Lung (tissue), 12 donors: ENCODE results near the gene MMP17. TPM values are rescaled to one million over a fixed set of nuclear protein-coding genes. Genes with fewer than 3 reads are reported as not detected.

Experiments used
- ATAC-seq: fragments of 200-7000 bp; cut with Tn5 transposase; one replicate; pipeline ENCODE4 v1.9.1; 2020; ENCODE audit warnings: moderate number of reproducible peaks; ENCODE audit not compliant: insufficient read depth, low FRiP score
- DNase-seq, 3 donors: peaks; one replicate each; pipeline ENCODE4 v3.0.0-alpha.2; 2013 to 2017
- H3K27ac ChIP-seq, 2 donors: one replicate each; pipeline ENCODE4 v1.5.1; 2013; ENCODE audit warnings: mild to moderate bottlenecking in 2 of 2, moderate library complexity in 2 of 2, control low read depth in 1 of 2, inconsistent platforms in 1 of 2, low read depth in 1 of 2, low read length in 1 of 2
- H3K27me3 ChIP-seq, 3 donors: one replicate each; pipeline ENCODE4 v1.5.1; 2013; ENCODE audit warnings: low read length in 2 of 3; ENCODE audit not compliant: control insufficient read depth in 3 of 3, insufficient read depth in 3 of 3
- H3K36me3 ChIP-seq, 4 donors: one replicate each; pipeline ENCODE4 v1.5.1; 2013; ENCODE audit warnings: low read length in 4 of 4, mild to moderate bottlenecking in 1 of 4, moderate library complexity in 1 of 4; ENCODE audit not compliant: control insufficient read depth in 4 of 4, insufficient read depth in 4 of 4
- H3K4me1 ChIP-seq, 5 donors: one replicate each; pipeline ENCODE4 v1.5.1; 2013; ENCODE audit warnings: low read length in 5 of 5, mild to moderate bottlenecking in 2 of 5, moderate library complexity in 1 of 5; ENCODE audit not compliant: control insufficient read depth in 5 of 5, insufficient read depth in 5 of 5
- H3K4me3 ChIP-seq: one replicate; pipeline ENCODE4 v1.5.1; 2013; ENCODE audit warnings: mild to moderate bottlenecking, control low read depth, moderate library complexity
- H3K9ac ChIP-seq, 2 donors: one replicate each; pipeline ENCODE4 v1.5.1; 2013; ENCODE audit warnings: low read length in 2 of 2, control low read depth in 1 of 2; ENCODE audit not compliant: insufficient read depth in 1 of 2
- H3K9me3 ChIP-seq, 4 donors: one replicate each; pipeline ENCODE4 v1.5.1; 2013; ENCODE audit warnings: low read length in 3 of 4, mild to moderate bottlenecking in 1 of 4, moderate library complexity in 1 of 4; ENCODE audit not compliant: control insufficient read depth in 4 of 4, insufficient read depth in 3 of 4
- WGBS, 2 donors: extraction: QIAGEN DNeasy Blood & Tissue Kit; methylation state at CpG; one replicate each; pipeline ENCODE4 v1.1.7; 2013; 5-methylcytosine and 5-hydroxymethylcytosine counted together
- polyA plus RNA-seq, 2 donors: library from polyadenylated mRNA; stranded (reverse); fragments of 200-250 nt; gene quantifications; one replicate each; pipeline ENCODE4 v1.2.1, GENCODE V29; 2013
- total RNA-seq, 2 donors: library from RNA; depleted of rRNA in 1 of 2; stranded (reverse); fragments of >200 nt in 1 of 2; gene quantifications; one replicate each; pipeline ENCODE4 v1.2.1, GENCODE V29; 2014 to 2021
- TF ChIP-seq, protein P1 (sequence below): IDR thresholded peaks from 2 replicates; pipeline ENCODE4 v1.5.1; 2012; ENCODE audit warnings: mild to moderate bottlenecking; ENCODE audit errors: control extremely low read depth, extremely low read depth
- donor health status: control.
- donor health status: control.
- donor health status: Bipolar disorder and iron deficiency.
- donor health status: healthy.
- donor health status: DM: yes; HTN: yes; CAD: no.

MMP17 gene
- total and polyA plus RNA-seq, 4 donors: 1.7 to 5.6 (median 3.9) TPM

DNA sequence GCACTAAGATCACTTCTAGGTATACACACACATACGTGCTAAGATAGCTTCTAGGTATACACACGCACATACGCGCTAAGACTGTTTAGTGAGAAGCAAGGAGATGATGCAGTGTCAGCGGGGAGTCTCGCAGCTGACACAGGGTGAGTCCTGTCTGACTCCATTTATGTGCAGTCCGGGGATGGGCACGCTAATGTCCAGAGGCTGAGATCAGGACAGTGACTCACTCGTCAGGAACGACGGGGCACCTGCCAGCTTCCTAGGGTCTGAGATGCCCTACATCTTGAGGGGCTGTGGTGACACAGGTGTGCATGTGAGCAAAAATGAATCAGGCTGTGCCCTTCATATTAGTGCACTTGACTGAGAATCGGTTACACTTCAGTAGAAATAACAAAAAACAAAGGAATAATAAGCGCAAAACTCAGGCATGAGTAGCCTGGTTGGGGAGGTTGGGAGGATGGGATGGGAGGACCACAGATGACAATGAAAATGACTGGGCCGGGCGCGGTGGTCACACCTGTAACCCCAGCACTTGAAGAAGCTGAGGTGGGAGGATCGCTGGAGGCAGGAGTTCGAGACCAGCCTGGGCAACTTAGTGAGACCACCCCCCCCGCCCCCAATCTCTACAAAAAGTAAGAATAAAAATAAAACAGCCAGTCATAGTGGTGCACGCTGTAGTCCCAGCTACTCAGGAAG is 37.1 kb downstream of the MMP17 start:
- Histone ChIP-seq H3K27ac (no peak overlapping the region), H3K4me1 (peaks cover 0 to 7% (median 0%) of the 10 kb centered on the region in 5 donors), H3K9me3 (peaks cover 0 to 3% (median 0%) of the 10 kb centered on the region in 4 donors), H3K27me3 (peaks cover 0 to 2% (median 0%) of the 10 kb centered on the region in 3 donors), H3K9ac (no peak overlapping the region), H3K36me3 (no peaks in the 10 kb centered on the region), H3K4me3 (no peak overlapping the region)
- DNase-seq (no peak), ATAC-seq (no peak)
- TF ChIP-seq, protein P1, sequence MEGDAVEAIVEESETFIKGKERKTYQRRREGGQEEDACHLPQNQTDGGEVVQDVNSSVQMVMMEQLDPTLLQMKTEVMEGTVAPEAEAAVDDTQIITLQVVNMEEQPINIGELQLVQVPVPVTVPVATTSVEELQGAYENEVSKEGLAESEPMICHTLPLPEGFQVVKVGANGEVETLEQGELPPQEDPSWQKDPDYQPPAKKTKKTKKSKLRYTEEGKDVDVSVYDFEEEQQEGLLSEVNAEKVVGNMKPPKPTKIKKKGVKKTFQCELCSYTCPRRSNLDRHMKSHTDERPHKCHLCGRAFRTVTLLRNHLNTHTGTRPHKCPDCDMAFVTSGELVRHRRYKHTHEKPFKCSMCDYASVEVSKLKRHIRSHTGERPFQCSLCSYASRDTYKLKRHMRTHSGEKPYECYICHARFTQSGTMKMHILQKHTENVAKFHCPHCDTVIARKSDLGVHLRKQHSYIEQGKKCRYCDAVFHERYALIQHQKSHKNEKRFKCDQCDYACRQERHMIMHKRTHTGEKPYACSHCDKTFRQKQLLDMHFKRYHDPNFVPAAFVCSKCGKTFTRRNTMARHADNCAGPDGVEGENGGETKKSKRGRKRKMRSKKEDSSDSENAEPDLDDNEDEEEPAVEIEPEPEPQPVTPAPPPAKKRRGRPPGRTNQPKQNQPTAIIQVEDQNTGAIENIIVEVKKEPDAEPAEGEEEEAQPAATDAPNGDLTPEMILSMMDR: no peak
- WGBS, 2 donors: 88 to 90% methylated on average over 20 of the region's 20 CpGs

DNA sequence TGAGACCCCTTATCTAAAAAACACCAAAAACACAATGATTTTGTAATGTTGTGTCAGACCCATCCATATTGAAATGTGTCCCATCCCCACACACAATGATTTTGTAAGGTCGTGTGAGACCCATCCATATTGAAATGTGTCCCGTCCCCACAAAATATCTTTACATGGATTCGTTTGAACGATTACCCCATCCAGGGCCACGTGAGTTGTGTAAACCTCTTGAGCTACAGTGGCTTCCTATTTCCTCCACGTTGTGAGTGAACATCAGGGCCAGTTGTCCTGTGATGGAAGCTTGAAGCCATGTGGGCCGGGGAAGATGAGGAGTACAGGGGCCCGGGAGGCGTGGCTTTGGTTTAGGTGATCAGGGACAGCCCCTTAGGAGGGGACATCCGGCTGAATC is 39.3 kb downstream of the MMP17 start:
- TF ChIP-seq, protein P1: no peak
- peaks cover 0 to 2% (median 0%) of the 10 kb centered on the region in 4 donors for H3K9me3 ChIP-seq
- 48 to 63% methylated on average over 10 of the region's 10 CpGs for WGBS, 2 donors
- no peaks in the 10 kb centered on the region for H3K4me1 ChIP-seq
- H3K27ac ChIP-seq: no peak overlapping the region
- ATAC-seq (no peak), DNase-seq (no peak)
- no peaks in the 10 kb centered on the region for H3K27me3 ChIP-seq
- H3K9ac ChIP-seq: no peak overlapping the region
- H3K4me3 ChIP-seq: no peak overlapping the region
- no peaks in the 10 kb centered on the region for H3K36me3 ChIP-seq

DNA sequence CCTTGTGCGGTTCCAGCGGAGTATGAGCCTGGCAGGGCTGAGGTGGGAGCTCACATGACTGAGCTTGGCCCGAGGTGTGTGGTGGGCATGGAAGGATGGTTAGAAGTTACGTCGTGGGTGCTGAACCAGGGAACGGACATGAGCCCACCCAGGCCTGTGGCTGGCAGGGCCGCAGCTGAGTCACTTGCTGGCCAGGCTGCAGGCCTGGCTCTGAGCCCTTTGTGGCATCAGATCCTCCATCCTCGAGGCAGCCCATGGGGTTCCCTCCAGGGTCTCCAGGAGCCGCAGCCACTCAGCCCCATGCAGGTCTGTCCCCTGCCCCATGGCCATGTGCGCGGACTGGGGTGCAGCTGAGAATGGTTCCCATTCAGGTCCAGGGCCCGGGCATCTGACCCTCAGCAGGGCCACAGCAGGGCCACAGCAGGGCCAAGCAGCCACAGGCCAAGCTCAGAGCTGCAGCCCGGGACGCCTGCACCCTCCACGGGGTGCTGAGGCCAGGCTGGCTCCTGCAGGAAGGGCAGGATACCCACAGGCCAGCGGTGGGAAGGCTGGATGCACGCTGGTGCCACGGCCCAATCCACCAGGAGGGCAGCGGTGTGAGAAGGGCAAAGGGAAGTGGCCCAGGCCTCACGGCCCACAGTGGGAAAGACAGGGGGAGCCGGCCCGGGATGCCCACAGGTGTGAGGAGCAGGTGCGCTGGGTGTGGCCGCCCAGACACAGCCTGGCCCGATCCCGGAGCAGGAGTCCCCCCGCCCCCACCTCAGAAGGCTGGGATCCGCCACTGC is 39.9 kb downstream of the MMP17 start:
- peaks cover 0 to 2% (median 0%) of the 10 kb centered on the region in 4 donors for H3K9me3 ChIP-seq
- H3K27me3 ChIP-seq: no peaks in the 10 kb centered on the region
- H3K36me3 ChIP-seq: no peaks in the 10 kb centered on the region
- ATAC-seq (no peak), DNase-seq (no peak)
- 84 to 89% methylated on average over 28 of the region's 28 CpGs for WGBS, 2 donors
- no peak overlapping the region for H3K4me3 ChIP-seq
- H3K4me1 ChIP-seq: no peaks in the 10 kb centered on the region
- TF ChIP-seq, protein P1: no peak
- H3K27ac ChIP-seq: no peak overlapping the region
- H3K9ac ChIP-seq: no peak overlapping the region
